HG03060 (cell line): ENCODE results near the gene RBM23.

Experiments
- ATAC-seq: cut with Tn5 transposase; IDR thresholded peaks from one replicate; pipeline ENCODE4 v1.9.1; 2021; ENCODE audit warnings: low read depth, moderate number of reproducible peaks; ENCODE audit not compliant: unreplicated experiment

The RBM23 gene

DNA sequence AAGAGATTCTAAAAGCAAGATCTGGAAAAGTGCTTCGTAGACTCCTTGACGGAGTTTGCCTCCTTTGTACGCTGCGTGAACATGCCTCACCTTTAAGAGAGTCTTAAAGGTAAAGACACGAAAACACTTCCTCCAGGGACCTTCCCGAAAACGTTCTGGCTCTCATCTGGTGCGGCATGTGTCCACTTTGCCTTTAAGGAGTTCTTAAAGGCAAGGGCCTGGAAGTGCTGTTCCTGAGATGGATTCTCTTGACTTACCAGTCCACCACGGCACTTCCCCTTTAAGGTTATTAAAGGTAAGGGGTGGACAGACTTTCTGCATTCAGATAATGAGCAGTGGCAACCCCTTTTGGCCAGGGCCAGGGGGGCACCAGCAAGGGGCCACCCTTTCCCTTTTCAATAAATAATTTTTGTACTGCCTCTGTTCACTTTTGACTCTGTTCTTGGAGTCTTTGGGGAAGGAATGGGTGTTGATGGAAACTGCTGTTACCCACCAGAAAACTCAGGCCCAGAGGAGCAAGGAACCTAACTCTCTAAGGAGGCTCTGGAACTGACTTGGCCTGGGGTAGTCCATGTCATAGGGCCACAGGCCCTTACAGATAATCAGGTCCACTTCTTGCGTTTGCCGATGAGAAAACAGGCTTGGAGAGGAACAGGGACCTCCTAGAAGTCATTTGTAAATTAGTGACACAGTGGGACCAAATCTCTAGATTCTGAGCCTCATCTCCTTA lies 31.5 kb downstream of the RBM23 start:
- peak; percentile 23 for ATAC-seq

- peak; percentile 29 for ATAC-seq
These were observed 32.3 kb downstream of the RBM23 start for GRCh38 chr14:22886500-22887259.

- ATAC-seq, result no peak
These were observed 33.0 kb downstream of the RBM23 start for GRCh38 chr14:22885975-22886374.

- ATAC-seq, result no peak
These were observed 34.0 kb downstream of the RBM23 start for GRCh38 chr14:22884738-22885523.

DNA sequence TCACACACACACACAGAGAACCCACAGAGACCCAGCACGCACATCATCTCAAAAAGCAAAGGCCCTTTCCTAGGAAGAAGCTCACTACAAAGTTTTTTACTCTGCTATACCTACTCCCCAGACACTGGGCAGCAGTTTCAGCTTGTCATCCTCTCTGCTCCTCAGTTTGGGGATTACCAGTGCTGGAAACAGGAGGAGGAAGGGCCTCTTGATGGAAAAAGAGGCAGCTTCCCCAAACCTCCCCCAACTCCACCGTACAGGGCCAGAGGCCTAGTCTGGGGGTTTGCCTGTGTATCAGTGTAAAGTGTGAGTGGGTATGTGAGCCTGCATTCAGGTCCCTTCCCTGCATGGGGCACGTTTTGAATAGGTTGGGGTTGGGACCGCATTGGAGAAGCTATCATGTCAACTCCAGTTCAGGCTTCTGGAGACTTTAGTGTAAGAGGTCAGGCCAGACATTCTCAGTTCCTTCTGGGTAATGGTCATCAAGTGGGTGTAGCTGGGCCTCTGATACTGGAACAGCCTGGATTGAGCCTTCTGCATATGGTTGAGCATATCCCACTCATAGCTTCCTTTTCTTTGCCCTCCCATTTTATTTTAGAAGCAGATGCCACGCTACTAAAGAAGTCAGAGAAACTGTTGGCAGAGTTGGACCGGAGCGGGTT lies 34.7 kb downstream of the RBM23 start:
- ATAC-seq, result no peak

DNA sequence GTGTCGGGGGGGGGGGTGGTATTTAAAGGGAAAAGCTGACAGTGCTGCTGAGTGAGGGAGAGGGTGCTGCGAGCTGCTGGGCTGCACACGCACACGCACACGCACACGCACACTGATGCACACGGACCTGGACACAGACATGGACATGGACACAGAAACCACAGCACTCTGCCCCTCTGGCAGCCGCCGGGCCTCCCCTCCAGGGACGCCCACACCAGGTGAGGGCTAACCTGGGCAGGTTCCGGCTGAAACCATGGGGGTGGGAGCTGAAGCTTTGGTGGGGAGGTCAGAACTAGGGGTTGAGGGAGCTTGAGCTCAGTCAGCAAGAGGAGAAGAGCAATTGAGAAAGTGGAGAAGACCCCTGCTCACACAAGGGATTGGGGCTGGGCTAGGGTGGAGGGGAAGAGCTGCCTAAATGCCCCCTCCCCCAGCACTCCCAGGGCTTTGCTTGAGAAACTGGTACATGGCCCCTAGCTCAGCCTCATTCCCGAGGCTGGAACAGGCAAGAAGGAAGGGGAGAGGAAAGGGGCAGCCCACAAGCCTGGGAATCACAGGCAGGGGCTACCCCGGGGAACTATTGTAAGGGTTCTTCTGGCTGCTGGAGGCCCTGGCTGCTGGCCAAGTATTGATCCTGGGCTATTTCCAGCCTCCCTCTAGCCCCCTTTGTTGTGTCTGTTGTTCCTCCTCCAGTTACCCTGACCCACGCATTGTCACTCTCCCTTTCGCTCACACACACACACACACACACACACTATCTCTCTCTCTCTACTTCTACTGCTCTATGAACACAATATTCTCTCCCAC lies 35.6 kb downstream of the RBM23 start, which contains the start of gene REM2:
REM2 (plus strand) TSS at position 50 of the 804 bp plus-strand sequence; CDS start at position 116, 66 bp downstream.
- no peak for ATAC-seq

DNA sequence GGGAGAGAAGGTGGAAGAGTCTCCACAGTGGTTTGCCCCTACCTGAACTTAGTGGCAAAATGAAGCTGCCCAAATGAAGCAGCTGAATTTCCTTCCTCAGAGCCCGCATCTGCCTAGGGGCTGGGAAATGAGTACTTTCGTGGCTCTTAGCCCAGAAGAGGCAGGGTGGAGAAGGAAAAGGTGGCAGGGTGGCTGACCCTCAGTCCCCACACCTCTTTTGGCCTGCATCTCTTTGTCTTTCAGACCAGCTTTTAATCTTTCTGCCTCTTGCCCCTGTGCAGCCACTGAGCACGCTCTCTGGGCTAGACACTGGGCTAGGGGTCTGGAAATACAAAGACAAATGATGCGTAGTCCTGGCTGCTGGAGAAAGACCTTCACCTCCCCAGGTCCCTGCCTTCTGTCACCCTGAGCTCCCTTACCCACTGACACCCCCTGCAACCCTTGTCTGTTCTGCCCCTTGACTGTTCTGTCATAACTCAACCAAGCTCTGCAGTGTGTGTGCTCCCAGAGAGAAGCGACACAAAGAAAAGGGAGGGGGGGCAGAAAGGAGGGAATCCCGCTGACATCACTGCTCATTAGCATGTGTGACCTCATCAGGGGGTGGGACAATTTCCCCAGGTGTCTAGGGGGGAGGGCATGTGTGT lies 36.3 kb downstream of the RBM23 start:
- no peak for ATAC-seq

- ATAC-seq, result no peak
These were observed 36.9 kb downstream of the RBM23 start for GRCh38 chr14:22882064-22882463.

DNA sequence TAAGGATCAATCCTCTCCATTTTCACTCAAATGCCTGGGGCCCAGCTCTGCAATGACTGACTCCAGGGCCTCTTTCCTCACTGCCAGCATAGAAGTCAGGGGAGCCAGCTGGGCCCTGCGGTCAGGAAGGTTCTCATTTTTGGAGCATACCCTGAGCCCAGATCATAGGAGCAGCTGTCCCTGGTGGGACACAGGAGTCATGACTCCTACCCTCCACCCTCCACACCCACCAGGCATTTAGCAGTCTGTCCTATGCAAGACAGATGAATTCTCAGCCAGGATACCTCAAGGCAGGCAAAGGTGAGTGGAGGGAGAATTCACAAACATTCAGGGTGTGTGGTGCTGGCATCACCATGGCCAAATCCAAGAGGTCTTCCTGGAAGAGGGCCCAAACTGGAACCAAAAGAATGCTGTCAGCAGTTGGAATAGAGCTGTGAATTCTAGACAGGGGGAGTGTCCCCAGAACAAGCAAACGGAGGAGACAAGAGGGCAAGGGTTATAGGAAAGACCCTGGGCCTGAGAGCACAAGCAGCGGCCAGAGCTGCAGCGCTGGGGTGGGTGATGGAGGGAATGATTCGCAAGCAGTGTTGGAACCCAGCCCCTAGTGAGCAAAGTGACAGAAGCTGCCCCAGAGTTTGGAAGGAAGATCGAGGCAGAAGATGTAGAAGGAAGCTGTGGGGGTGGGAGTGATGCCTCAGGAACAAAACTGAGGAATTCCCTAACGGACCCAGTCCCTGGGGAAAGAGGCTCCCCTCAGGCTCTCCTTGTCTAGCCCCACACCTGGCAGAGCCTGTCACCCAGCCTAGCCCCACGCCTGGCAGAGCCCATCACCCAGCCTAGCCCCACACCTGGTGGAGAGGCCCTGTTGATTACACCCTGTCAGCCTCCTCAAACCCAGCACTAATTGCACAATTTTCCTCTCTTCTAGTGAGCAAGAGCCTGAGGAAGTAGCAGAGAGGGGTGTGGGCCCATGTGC lies 40.4 kb downstream of the RBM23 start:
- no peak for ATAC-seq

DNA sequence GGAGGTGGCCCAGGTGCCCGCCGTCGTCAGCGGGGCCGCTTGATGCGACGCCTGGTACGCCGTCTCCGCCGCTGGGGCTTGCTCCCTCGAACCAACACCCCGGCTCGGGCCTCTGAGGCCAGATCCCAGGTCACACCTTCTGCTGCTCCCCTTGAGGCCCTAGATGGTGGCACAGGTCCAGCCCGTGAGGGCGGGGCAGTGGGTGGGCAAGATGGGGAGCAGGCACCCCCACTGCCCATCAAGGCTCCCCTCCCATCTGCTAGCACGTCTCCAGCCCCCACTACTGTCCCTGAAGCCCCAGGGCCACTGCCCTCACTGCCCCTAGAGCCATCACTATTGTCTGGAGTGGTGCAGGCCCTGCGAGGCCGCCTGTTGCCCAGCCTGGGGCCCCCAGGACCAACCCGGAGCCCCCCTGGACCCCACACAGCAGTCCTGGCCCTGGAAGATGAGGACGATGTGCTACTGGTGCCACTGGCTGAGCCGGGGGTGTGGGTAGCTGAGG lies 41.9 kb downstream of the RBM23 start:
- ATAC-seq, result no peak

DNA sequence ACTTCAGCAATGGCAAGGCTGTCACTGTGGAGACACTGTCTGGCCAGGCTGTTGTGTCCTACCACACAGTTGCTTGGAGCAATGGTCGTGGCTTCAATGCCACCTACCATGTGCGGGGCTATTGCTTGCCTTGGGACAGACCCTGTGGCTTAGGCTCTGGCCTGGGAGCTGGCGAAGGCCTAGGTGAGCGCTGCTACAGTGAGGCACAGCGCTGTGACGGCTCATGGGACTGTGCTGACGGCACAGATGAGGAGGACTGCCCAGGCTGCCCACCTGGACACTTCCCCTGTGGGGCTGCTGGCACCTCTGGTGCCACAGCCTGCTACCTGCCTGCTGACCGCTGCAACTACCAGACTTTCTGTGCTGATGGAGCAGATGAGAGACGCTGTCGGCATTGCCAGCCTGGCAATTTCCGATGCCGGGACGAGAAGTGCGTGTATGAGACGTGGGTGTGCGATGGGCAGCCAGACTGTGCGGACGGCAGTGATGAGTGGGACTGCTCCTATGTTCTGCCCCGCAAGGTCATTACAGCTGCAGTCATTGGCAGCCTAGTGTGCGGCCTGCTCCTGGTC lies 43.1 kb downstream of the RBM23 start:
- no peak for ATAC-seq

GRCh38 chr14:22875003-22875747 lies 43.8 kb downstream of the RBM23 start:
- ATAC-seq, result no peak

- no peak for ATAC-seq
These were observed 46.0 kb downstream of the RBM23 start for GRCh38 chr14:22872833-22873520.

DNA sequence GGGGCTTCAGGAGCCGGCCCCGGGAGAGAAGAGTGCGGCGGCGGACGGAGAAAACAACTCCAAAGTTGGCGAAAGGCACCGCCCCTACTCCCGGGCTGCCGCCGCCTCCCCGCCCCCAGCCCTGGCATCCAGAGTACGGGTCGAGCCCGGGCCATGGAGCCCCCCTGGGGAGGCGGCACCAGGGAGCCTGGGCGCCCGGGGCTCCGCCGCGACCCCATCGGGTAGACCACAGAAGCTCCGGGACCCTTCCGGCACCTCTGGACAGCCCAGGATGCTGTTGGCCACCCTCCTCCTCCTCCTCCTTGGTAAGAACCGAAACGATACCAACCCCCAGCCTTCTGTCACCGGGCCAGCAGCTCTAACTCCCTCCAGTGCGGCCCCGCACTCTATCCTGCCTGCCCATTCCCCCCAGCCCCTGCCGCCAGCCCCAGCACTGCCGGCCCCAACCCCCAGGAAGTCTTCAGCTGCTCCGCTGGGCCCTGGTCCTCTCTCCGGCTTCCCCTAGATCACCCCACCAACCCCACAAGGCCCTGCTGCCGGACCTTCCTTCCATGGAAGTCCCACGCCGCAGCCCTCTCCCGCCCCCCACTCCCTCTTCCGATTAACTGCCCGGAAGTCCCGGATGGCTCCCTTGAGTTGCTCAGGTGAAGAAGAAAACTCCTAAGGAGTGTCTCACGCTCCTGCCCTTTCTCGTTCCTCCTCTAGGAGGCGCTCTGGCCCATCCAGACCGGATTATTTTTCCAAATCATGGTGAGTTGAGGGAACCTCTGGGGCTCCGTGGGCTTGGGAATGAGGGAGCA lies 46.7 kb downstream of the RBM23 start:
- no peak for ATAC-seq

DNA sequence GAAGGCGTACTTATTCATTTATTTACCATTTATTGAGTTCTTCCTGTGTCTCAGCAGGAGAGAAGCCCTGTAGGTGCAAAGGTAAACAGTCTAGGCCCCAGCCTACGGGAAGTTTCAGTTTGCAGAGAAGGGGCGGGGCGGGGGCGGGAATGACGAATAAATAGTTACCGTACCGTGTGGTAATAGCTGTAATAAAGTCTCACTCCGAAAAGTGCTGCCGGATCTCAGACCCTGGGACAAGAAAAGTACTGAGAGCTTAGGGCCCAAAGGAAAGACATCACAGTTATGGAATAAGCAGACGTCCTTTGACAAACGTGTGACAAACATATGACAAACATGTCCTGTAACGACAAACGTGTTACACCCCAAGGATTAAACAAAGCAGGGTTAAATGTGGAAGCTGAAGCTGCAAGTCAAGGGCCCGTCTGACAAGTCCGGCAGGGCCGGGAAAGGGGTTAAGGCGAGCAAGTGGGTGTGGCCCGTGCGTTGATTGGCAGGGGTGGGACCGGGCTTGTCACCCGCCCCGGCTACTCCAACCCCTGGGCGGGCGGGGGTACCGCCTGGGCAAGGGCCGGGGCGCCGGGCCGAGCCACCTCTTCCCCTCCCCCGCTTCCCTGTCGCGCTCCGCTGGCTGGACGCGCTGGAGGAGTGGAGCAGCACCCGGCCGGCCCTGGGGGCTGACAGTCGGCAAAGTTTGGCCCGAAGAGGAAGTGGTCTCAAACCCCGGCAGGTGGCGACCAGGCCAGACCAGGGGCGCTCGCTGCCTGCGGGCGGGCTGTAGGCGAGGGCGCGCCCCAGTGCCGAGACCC lies 47.5 kb downstream of the RBM23 start, which contains the start of gene LRP10:
LRP10 (plus strand) TSS at position 517 of the 809 bp plus-strand sequence. CDS start 564 bp downstream, outside the sequence.
- ATAC-seq, result peak; percentile 75
